IMR-90 (cell line): Measurements from ENCODE around the gene ZNF185. TPM values are rescaled to one million over a fixed set of nuclear protein-coding genes. Genes with fewer than 3 reads are reported as not detected.

Source experiments
- ATAC-seq: fragments of 200-7000 bp; cut with Tn5 transposase; 2 replicates; pipeline ENCODE4 v1.9.1; 2020; ENCODE audit warnings: low read depth, mild to moderate bottlenecking, moderate library complexity
- BruUV-seq: library from RNA; stranded (reverse); fragments of 400-500 nt; replicated peaks from 2 replicates; lab custom pipeline; 2021; lab: Mats Ljungman, UMichigan
- CTCF ChIA-PET: fragments of 300-600 bp; formaldehyde crosslinking; extraction: SDS; loops from one replicate; lab custom pipeline; 2021; ENCODE audit warnings: antibody characterized with exemption; lab: Yijun Ruan, JAX
- POLR2A ChIA-PET: fragments of 300-600 bp; sonication (Branson Sonifier 250); formaldehyde crosslinking; loops from one replicate; lab custom pipeline; 2022; ENCODE audit warnings: antibody characterized with exemption; ENCODE audit not compliant: unreplicated experiment; lab: Charles Lee
- DNase-seq: peaks from one replicate; pipeline ENCODE4 v3.0.0; 2013
- H2AFZ ChIP-seq: replicated peaks from 2 replicates; pipeline ENCODE3; 2013; ENCODE audit warnings: low read length, mild to moderate bottlenecking; ENCODE audit not compliant: poor library complexity
- H2AK5ac ChIP-seq: 2 replicates; pipeline ENCODE4 v1.6.1; 2013; ENCODE audit warnings: low read depth, low read length, inconsistent platforms
- H2AK9ac ChIP-seq: replicated peaks from 2 replicates; pipeline ENCODE3; 2013; ENCODE audit warnings: mild to moderate bottlenecking, low read depth, low read length, moderate library complexity; ENCODE audit not compliant: poor library complexity
- H2BK120ac ChIP-seq: 2 replicates; pipeline ENCODE4 v1.6.1; 2013; ENCODE audit warnings: low read depth, low read length, inconsistent platforms
- H2BK15ac ChIP-seq: 3 replicates; pipeline ENCODE4 v1.6.1; 2013; ENCODE audit warnings: low read depth, low read length, inconsistent platforms
- H2BK20ac ChIP-seq: 2 replicates; pipeline ENCODE4 v1.6.1; 2013; ENCODE audit warnings: low read depth, mild to moderate bottlenecking, inconsistent platforms, low read length, moderate library complexity
- H2BK5ac ChIP-seq: 2 replicates; pipeline ENCODE4 v1.6.1; 2013; ENCODE audit warnings: mild to moderate bottlenecking, low read depth, low read length, inconsistent platforms; ENCODE audit not compliant: poor library complexity, severe bottlenecking
- H3K14ac ChIP-seq: replicated peaks from 2 replicates; pipeline ENCODE4 v1.6.1; 2013; ENCODE audit warnings: low read depth, low read length, inconsistent platforms
- H3K18ac ChIP-seq: 2 replicates; pipeline ENCODE4 v1.6.1; 2013; ENCODE audit warnings: low read depth, low read length, control low read depth
- H3K23ac ChIP-seq: 2 replicates; pipeline ENCODE4 v1.6.1; 2013; ENCODE audit warnings: low read depth, low read length, inconsistent platforms
- H3K27ac ChIP-seq: 2 replicates; pipeline ENCODE4 v1.5.1; 2013; ENCODE audit warnings: mild to moderate bottlenecking, control low read depth, low read length; ENCODE audit not compliant: insufficient read depth
- H3K27me3 ChIP-seq: 2 replicates; pipeline ENCODE4 v1.6.1; 2013; ENCODE audit warnings: low read length; ENCODE audit not compliant: control insufficient read depth, insufficient read depth
- H3K36me3 ChIP-seq: 2 replicates; pipeline ENCODE4 v1.6.1; 2013; ENCODE audit warnings: low read length, mixed read lengths; ENCODE audit not compliant: control insufficient read depth, insufficient read depth
- H3K4ac ChIP-seq: 2 replicates; pipeline ENCODE4 v1.6.1; 2013; ENCODE audit warnings: low read depth, low read length, inconsistent platforms
- H3K4me1 ChIP-seq: 2 replicates; pipeline ENCODE4 v1.6.1; 2013; ENCODE audit warnings: low read length, mixed read lengths; ENCODE audit not compliant: control insufficient read depth, insufficient read depth
- H3K4me2 ChIP-seq: 2 replicates; pipeline ENCODE4 v1.6.1; 2013; ENCODE audit warnings: low read depth, mild to moderate bottlenecking, control low read depth, low read length, moderate library complexity
- H3K4me3 ChIP-seq: 2 replicates; pipeline ENCODE4 v1.5.1; 2013; ENCODE audit warnings: low read depth, mild to moderate bottlenecking, control low read depth, low read length, moderate library complexity; ENCODE audit not compliant: insufficient read depth
- H3K56ac ChIP-seq: 2 replicates; pipeline ENCODE4 v1.6.1; 2013; ENCODE audit warnings: low read length, inconsistent platforms; ENCODE audit not compliant: insufficient read depth; ENCODE audit errors: extremely low read depth
- H3K79me1 ChIP-seq, 2 experiments: 2 replicates each; pipeline ENCODE4 v1.6.1; 2013; ENCODE audit warnings: low read length in 2 of 2, inconsistent platforms in 1 of 2, low read depth in 1 of 2
- H3K9ac ChIP-seq: 2 replicates; pipeline ENCODE4 v1.6.1; 2013; ENCODE audit warnings: low read depth, low read length, control low read depth
- H3K9me1 ChIP-seq: 2 replicates; pipeline ENCODE4 v1.6.1; 2013; ENCODE audit warnings: low read length, inconsistent platforms; ENCODE audit not compliant: insufficient read depth
- H3K9me3 ChIP-seq: 2 replicates; pipeline ENCODE4 v1.6.1; 2013; ENCODE audit warnings: low read length; ENCODE audit not compliant: control insufficient read depth, insufficient read depth
- H4K20me1 ChIP-seq: 2 replicates; pipeline ENCODE4 v1.6.1; 2013; ENCODE audit warnings: low read length, inconsistent platforms; ENCODE audit not compliant: insufficient read depth
- H4K5ac ChIP-seq: 2 replicates; pipeline ENCODE4 v1.6.1; 2013; ENCODE audit warnings: mild to moderate bottlenecking, low read depth, low read length, control low read depth
- H4K8ac ChIP-seq, 2 experiments: 2 replicates each; pipeline ENCODE4 v1.6.1; 2013; ENCODE audit warnings: low read depth in 2 of 2, low read length in 2 of 2, control low read depth in 1 of 2, inconsistent platforms in 1 of 2
- H4K91ac ChIP-seq: 2 replicates; pipeline ENCODE4 v1.6.1; 2013; ENCODE audit warnings: low read depth, low read length, inconsistent platforms; ENCODE audit not compliant: insufficient read depth
- BHLHE40 ChIP-seq: fragments of 150-350 bp; IDR thresholded peaks from 2 replicates; pipeline ENCODE4 v1.6.1; 2016; ENCODE audit warnings: mild to moderate bottlenecking, low read depth, low read length
- CEBPB ChIP-seq: IDR thresholded peaks from 2 replicates; pipeline ENCODE4 v1.6.1; 2012; ENCODE audit warnings: low read depth, low read length, improper control_type of control experiment
- FOS ChIP-seq: fragments of 150-350 bp; IDR thresholded peaks from 2 replicates; pipeline ENCODE4 v1.6.1; 2016; ENCODE audit warnings: low read depth, low read length
- MAZ ChIP-seq: IDR thresholded peaks from 2 replicates; pipeline ENCODE4 v1.6.1; 2012; ENCODE audit warnings: low read depth, mild to moderate bottlenecking, low read length, improper control_type of control experiment, moderate library complexity, borderline replicate concordance
- RFX5 ChIP-seq: IDR thresholded peaks from 2 replicates; pipeline ENCODE4 v1.8.0; 2012; ENCODE audit warnings: low read depth, mild to moderate bottlenecking, low read length, moderate library complexity
- USF2 ChIP-seq: fragments of 150-350 bp; IDR thresholded peaks from 2 replicates; pipeline ENCODE4 v1.6.1; 2017; ENCODE audit warnings: mild to moderate bottlenecking, antibody characterized with exemption, low read length, low read depth
- WGBS, 2 experiments: methylation state at CpG; one replicate each; pipeline versions ENCODE4 v1.1.5 to v1.1.7; 2013; ENCODE audit warnings: missing lambda C conversion rate in 2 of 2; ENCODE audit not compliant: insufficient read length in 1 of 2; ENCODE audit errors: extremely low coverage in 2 of 2; 5-methylcytosine and 5-hydroxymethylcytosine counted together
- dilution Hi-C: fragments of 300-500 bp; cut with HindIII; formaldehyde crosslinking; loops from one replicate; pipeline ENCODE4 v1.14.3; 2018; ENCODE audit warnings: low sequenced_read_pairs; ENCODE audit not compliant: unreplicated experiment
- in situ Hi-C: fragments of 300-500 bp; cut with MboI; formaldehyde crosslinking; loops from 3 replicates; pipeline ENCODE4 v1.14.3; 2019; ENCODE audit warnings: low sequenced_read_pairs, inconsistent platforms, mixed read lengths
- intact Hi-C: fragments of 100-400 bp; cut with micrococcal nuclease; formaldehyde crosslinking; loops from 2 replicates; pipeline ENCODE4 v1.10.0; 2022
- polyA plus RNA-seq, 3 experiments: library from polyadenylated mRNA; depleted of rRNA; stranded (reverse); fragments of >200 nt; gene quantifications; 2 replicates each; pipeline ENCODE4 v1.2.3, GENCODE V29; 2012; ENCODE audit warnings: low replicate concordance in 1 of 3
- total RNA-seq: library from RNA; depleted of rRNA; stranded (reverse); fragments of >200 nt; gene quantifications from 2 replicates; pipeline ENCODE4 v1.2.3, GENCODE V29; 2012

ZNF185 gene
- total and polyA plus RNA-seq, 2 of the 4 experiments (the other 2 are of a cell fraction), result 3.2 to 6.3 TPM

- DNase-seq (peak; percentile 94), ATAC-seq (peak; percentile 74)
- H4K5ac ChIP-seq, result peak overlapping the region; percentile 12; the same call in 1 of the 2 replicates
- H2AK9ac ChIP-seq, result peak overlapping the region; percentile 5
- ChIA-PET POLR2A (no interaction called here), CTCF (no interaction called here)
- no peak overlapping the region for H3K56ac ChIP-seq
- H3K18ac ChIP-seq, result peak overlapping the region; percentile 61; the same call in 1 of the 2 replicates
- no peaks in the 10 kb centered on the region for H3K9me3 ChIP-seq
- H4K20me1 ChIP-seq, result no peaks in the 10 kb centered on the region
- H4K8ac ChIP-seq, result peak overlapping the region; percentile 13 to 40; a peak in 2 of 4 replicates
- no peaks in the 10 kb centered on the region for H3K36me3 ChIP-seq
- no CpG with 5 or more reads among the region's 17 CpGs for WGBS, 2 experiments
- H3K9ac ChIP-seq, result no peak overlapping the region
- peak overlapping the region; percentile 64 for H2BK5ac ChIP-seq
- H3K79me1 ChIP-seq, result no peaks in the 10 kb centered on the region
- H2BK120ac ChIP-seq, result no peak overlapping the region
- H3K23ac ChIP-seq, result no peak overlapping the region
- no peak overlapping the region for H4K91ac ChIP-seq
- no TSS peak for BruUV-seq
- in situ Hi-C loops, result no loop called here
- H3K14ac ChIP-seq, result no peak overlapping the region
- no peak overlapping the region for H3K27ac ChIP-seq
- no peak overlapping the region; the same call in 2 of the 3 replicates for H2BK15ac ChIP-seq
- peak overlapping the region; percentile 36 for H3K4me2 ChIP-seq
- H3K4ac ChIP-seq, result no peak overlapping the region
- H2AK5ac ChIP-seq, result no peak overlapping the region
- H2AFZ ChIP-seq, result peak overlapping the region; percentile 81
- dilution Hi-C loops, result no loop called here
- H3K4me1 ChIP-seq, result peaks cover 6% of the 10 kb centered on the region; the same call in 1 of the 2 replicates
- TF ChIP-seq MAZ, result peak; percentile 57; the same call in 1 of the 2 replicates
- TF ChIP-seq RFX5, result peak; percentile 78
- peak; percentile 56 for TF ChIP-seq FOS
- no peak for TF ChIP-seq USF2
- no peak for TF ChIP-seq CEBPB
- peak; percentile 86 for TF ChIP-seq BHLHE40
- intact Hi-C loops, result no loop called here
- no peaks in the 10 kb centered on the region for H3K9me1 ChIP-seq
- H3K27me3 ChIP-seq, result no peaks in the 10 kb centered on the region; the same call in 1 of the 2 replicates
- H2BK20ac ChIP-seq, result no peak overlapping the region
- H3K4me3 ChIP-seq, result peak overlapping the region; percentile 12; the same call in 1 of the 2 replicates
Observed at GRCh38 chrX:152907084-152907651, 9.3 kb downstream of the ZNF185 start.
